Measurements from ENCODE around the gene AFMID. TPM values are rescaled to one million over a fixed set of nuclear protein-coding genes. Genes with fewer than 3 reads are reported as not detected.

AFMID gene
- total RNA-seq, 1 experiment from 2014 or later, result 30.4 TPM

DNA sequence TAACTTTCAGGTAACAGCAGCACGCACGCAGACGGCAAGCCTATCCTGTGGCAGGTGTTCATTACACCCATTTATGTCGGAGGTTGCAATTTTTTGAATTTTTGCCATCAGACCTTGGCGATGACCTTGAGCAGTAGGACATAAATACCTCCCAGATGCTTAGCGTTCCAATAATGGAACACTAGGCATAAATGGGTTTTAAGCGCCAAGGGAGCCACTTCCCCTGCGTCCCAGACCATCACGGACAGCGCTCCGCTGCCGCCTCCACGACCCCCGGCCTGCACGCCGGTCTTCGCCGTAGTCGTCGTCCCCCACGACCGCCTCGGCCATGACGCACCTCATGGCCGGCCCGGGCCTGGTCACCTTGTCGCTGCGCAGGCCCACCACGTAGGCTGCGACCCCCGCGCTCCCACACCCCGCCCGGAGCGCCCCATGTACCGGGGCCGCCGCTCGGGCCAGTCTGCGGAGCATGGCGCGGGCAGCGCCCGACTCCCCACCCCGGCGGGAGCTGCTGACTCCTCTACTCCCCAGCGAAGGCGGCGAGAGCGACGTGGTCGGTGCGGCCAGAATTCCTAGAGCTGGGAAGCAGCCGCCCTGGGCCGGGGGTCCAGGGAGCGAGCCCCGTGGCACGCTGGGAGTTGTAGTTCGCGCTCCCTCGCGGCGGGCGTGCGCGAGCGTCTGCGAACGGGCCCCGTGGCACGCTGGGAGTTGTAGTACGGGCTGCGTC lies 66.9 kb downstream of the AFMID start:
- Histone ChIP-seq H3K79me2 (ENCODE audit: low read depth) (no peaks in the 10 kb centered on the region), H4K20me1 (ENCODE audit: insufficient read depth) (no peaks in the 10 kb centered on the region), H3K4me2 (peak overlapping the region; percentile 80), H3K9me2 (ENCODE audit: insufficient read depth) (no peaks in the 10 kb centered on the region), H2AFZ (peak overlapping the region; percentile 84), H3K4me1 (replicated peaks; ENCODE audit: insufficient read depth) (peaks cover 12% of the 10 kb centered on the region; the same call in 1 of the 2 replicates), H3K36me3 (ENCODE audit: low read depth) (no peaks in the 10 kb centered on the region), H3K9me3 (ENCODE audit: insufficient read depth, low read depth) (no peaks in the 10 kb centered on the region), H3K4me3 (peak overlapping the region; percentile 75), H3K27ac (no peak overlapping the region), H3F3A (ENCODE audit: insufficient read depth, low read depth) (peaks cover 5% of the 10 kb centered on the region; the same call in 1 of the 2 replicates), H3K27me3 (ENCODE audit: insufficient read depth, low read depth) (no peaks in the 10 kb centered on the region)
- BruUV-seq (replicated peaks), result TSS peak; percentile 36
- DNase-seq, result peak in 1 of 2 experiments; percentile 70
- intact Hi-C loops (cut with micrococcal nuclease; ENCODE audit: unreplicated experiment), result loop anchor here (5.0 kb wide), 1 partner anchor 237 kb away; no protein-coding TSS in a partner anchor
- CTCF ChIA-PET, result no interaction called here
- TF ChIP-seq EZH2 (IDR thresholded peaks at IDR 0.05; ENCODE audit: low read depth), result no peak
- TF ChIP-seq, protein P1, sequence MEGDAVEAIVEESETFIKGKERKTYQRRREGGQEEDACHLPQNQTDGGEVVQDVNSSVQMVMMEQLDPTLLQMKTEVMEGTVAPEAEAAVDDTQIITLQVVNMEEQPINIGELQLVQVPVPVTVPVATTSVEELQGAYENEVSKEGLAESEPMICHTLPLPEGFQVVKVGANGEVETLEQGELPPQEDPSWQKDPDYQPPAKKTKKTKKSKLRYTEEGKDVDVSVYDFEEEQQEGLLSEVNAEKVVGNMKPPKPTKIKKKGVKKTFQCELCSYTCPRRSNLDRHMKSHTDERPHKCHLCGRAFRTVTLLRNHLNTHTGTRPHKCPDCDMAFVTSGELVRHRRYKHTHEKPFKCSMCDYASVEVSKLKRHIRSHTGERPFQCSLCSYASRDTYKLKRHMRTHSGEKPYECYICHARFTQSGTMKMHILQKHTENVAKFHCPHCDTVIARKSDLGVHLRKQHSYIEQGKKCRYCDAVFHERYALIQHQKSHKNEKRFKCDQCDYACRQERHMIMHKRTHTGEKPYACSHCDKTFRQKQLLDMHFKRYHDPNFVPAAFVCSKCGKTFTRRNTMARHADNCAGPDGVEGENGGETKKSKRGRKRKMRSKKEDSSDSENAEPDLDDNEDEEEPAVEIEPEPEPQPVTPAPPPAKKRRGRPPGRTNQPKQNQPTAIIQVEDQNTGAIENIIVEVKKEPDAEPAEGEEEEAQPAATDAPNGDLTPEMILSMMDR (conservative IDR thresholded peaks at IDR 0.05), result no peak
- POLR2A ChIA-PET (ENCODE audit: unreplicated experiment), result interaction anchor here (0.7 kb wide), 1 partner anchor 82 kb away, joined by 6 read pairs; no protein-coding TSS in a partner anchor

DNA sequence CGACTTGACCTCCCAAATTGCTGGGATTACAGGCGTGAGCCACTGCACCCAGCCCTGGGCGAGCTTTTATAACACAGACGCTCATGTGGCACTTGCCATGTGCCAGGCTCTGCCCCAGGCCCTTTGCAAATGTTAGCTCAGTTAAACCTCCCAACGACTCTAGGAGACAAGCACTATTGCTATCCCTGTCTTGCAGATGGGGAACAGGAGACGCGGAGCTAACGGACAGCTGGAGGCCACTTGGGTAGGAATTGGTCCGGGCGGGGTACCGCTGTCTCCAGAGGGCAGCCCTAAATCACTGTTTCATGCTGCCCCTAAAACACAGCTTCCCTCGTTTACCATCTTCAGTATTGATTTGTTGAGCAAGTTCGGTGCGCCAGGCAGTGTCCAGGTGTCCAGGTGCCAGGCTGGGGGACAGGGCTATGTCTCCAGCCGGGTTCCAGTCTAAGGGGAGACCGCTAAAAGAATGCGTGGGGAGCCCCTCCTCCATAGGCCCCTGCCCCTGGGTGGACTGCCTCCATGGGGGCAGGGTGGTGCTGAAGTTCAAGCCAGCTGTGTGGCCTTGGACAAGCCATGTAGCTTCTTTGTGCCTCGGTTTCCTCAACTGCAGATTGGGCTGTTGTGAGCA lies 68.0 kb downstream of the AFMID start:
- Histone ChIP-seq H3K4me1 (replicated peaks; ENCODE audit: insufficient read depth) (peaks cover 12% of the 10 kb centered on the region; the same call in 1 of the 2 replicates), H3K79me2 (ENCODE audit: low read depth) (no peaks in the 10 kb centered on the region), H2AFZ (no peak overlapping the region), H4K20me1 (ENCODE audit: insufficient read depth) (no peaks in the 10 kb centered on the region), H3K4me3 (no peak overlapping the region), H3K9me2 (ENCODE audit: insufficient read depth) (no peaks in the 10 kb centered on the region), H3K36me3 (ENCODE audit: low read depth) (no peaks in the 10 kb centered on the region), H3K9me3 (ENCODE audit: insufficient read depth, low read depth) (no peaks in the 10 kb centered on the region), H3F3A (ENCODE audit: insufficient read depth, low read depth) (peaks cover 5% of the 10 kb centered on the region; the same call in 1 of the 2 replicates), H3K27me3 (ENCODE audit: insufficient read depth, low read depth) (no peaks in the 10 kb centered on the region), H3K4me2 (no peak overlapping the region), H3K27ac (no peak overlapping the region)
- ChIA-PET CTCF (interaction anchor here (0.6 kb wide), 1 partner anchor 101 kb away, joined by 3 read pairs; no protein-coding TSS in a partner anchor), POLR2A (ENCODE audit: unreplicated experiment) (interaction anchor here (0.6 kb wide), 1 partner anchor 114 kb away, joined by 3 read pairs; no protein-coding TSS in a partner anchor)
- intact Hi-C loops (cut with micrococcal nuclease; ENCODE audit: unreplicated experiment), result no loop called here
- DNase-seq, result no peak
- BruUV-seq (replicated peaks), result no TSS peak
- TF ChIP-seq EZH2 (IDR thresholded peaks at IDR 0.05; ENCODE audit: low read depth), result no peak
- TF ChIP-seq, protein P1 (conservative IDR thresholded peaks at IDR 0.05), result no peak

DNA sequence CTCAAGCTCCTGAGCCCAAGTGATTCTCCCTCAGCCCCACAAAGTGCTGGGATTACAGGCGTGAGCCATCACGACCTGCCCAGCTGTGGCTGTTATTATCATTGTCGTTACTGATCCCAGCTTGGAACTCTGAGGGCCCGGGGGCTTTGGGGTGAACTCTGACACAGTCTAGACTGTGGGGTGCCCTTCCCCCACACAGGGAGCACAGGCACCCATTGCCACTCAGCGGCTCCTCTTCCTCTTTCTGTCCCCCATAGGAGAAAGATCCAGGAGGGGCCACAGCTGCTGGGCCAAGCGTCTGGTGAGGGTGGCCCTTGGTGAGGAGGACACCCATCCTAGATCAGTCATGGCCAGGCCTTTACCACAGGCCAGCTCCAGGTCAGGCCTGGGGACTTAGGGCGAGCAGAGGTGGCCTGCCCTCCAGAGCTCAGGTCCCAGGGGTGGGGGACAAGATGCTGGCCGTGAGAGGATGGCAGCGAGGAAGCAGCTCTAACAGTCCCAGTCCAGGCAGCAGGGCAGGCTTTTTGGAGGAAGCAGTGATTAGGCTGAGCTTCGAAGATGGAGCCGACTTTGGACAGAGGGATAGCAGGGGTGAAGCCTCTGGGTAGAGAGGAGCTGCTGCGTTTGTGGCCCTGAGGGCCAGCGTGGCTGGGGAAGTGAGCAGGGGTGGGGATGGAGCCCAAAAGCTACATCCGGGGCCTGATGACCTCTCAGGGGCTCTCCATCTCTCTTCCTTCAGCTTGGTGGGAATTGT lies 69.0 kb downstream of the AFMID start:
- DNase-seq, result no peak
- Histone ChIP-seq H3K27ac (no peak overlapping the region), H3K4me2 (no peak overlapping the region), H3K9me3 (ENCODE audit: insufficient read depth, low read depth) (no peaks in the 10 kb centered on the region), H3K36me3 (ENCODE audit: low read depth) (no peaks in the 10 kb centered on the region), H3K4me1 (replicated peaks; ENCODE audit: insufficient read depth) (peaks cover 11% of the 10 kb centered on the region; the same call in 1 of the 2 replicates), H3K4me3 (no peak overlapping the region), H3K9me2 (ENCODE audit: insufficient read depth) (no peaks in the 10 kb centered on the region), H3F3A (ENCODE audit: insufficient read depth, low read depth) (peaks cover 5% of the 10 kb centered on the region; the same call in 1 of the 2 replicates), H2AFZ (no peak overlapping the region), H3K79me2 (ENCODE audit: low read depth) (no peaks in the 10 kb centered on the region), H4K20me1 (ENCODE audit: insufficient read depth) (no peaks in the 10 kb centered on the region), H3K27me3 (ENCODE audit: insufficient read depth, low read depth) (no peaks in the 10 kb centered on the region)
- ChIA-PET POLR2A (ENCODE audit: unreplicated experiment) (interaction anchor here (0.6 kb wide), 1 partner anchor 113 kb away, joined by 3 read pairs; no protein-coding TSS in a partner anchor), CTCF (no interaction called here)
- BruUV-seq (replicated peaks), result no TSS peak
- intact Hi-C loops (cut with micrococcal nuclease; ENCODE audit: unreplicated experiment), result no loop called here
- TF ChIP-seq EZH2 (IDR thresholded peaks at IDR 0.05; ENCODE audit: low read depth), result no peak
- TF ChIP-seq, protein P1 (conservative IDR thresholded peaks at IDR 0.05), result no peak
